Amygdala (tissue), 56 donors: ENCODE data around the gene SYT6.
A peak's percentile ranks its signal among the peaks of the same experiment; 100 is the strongest.

Source experiments
- DNase-seq, 56 donors: peaks; one replicate each; lab custom pipeline; 2025; lab: John Stamatoyannopoulos, UW

Gene SYT6, protein sequence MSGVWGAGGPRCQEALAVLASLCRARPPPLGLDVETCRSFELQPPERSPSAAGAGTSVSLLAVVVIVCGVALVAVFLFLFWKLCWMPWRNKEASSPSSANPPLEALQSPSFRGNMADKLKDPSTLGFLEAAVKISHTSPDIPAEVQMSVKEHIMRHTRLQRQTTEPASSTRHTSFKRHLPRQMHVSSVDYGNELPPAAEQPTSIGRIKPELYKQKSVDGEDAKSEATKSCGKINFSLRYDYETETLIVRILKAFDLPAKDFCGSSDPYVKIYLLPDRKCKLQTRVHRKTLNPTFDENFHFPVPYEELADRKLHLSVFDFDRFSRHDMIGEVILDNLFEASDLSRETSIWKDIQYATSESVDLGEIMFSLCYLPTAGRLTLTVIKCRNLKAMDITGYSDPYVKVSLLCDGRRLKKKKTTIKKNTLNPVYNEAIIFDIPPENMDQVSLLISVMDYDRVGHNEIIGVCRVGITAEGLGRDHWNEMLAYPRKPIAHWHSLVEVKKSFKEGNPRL

DNA sequence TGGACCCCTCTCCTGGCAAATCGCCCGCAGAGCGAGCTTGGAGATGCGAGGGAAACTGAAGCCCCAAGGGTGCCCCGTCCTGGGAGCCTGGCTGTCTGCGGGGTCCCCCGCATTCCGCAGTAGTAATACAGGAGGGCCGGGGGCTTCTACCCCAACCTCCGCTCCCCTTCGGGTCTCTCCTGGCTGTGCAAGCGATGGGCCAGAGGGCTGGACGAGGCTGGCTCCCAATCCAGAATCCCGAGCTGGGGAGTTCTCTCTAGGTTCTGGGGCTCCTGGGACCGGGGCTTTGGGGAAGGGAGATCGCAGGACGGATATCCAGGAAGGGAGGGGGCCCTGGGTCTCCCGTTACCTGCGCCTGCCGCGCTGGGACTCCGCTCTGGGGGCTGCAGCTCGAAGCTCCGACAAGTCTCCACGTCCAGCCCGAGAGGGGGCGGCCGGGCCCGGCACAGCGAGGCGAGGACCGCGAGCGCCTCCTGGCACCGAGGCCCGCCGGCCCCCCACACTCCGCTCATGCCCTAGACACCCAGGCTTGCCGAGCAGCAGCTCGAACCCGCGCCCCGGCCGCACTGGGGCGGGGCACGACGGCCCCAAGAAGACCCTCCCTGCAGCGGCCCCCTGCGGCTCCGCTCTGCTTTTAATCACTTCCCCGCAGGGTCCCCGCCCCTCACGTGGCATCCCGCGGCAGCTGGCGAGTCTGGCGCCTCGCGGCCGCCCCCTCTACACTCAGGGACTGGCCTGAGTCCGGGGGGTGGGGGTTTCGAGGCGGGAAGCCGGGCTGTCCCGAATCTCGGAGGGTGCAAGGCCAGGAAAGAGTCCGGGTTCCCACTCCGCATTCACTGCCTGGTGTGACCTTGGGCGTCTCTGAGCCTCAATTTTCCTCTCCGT, at the start of gene SYT6:
Gene SYT6 (minus strand): TSS at position 609 of the 885 bp plus-strand sequence. CDS start 97 bp downstream, at position 512.
- DNase-seq = peak in 4 of 56 donors; percentile 6 to 25 (median 19)

- no peak for DNase-seq
Observed at GRCh38 chr1:114201486-114201885, 47.8 kb upstream of the SYT6 start.

DNA sequence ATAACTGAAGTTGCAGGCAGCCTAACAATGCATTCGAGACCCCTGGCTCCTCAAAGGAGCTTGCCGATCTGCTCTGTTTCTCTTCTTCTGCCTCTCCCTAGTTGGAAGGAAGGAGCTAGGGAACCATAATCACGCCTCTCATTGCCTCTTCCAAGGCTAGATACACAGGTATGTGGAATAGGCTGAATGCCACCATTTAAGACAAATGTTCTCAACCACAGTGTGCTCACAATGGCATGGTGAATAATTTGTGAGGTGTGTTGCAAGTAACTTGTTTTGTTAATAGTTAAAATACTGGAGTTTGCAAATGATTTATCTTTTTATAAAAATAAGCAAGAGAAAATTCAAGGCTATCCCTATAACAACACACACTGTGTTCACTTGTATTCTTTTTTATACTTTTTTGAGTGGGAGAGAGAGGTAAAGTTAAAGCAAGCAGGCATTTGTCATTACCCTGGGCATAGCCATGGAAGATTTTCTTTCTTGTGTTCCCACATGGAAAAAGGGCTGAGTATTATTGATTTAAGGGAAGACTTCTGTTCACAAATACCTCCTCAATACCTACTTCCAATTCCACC, 45.4 kb upstream of the SYT6 start:
- DNase-seq = no peak

- DNase-seq = no peak
Observed at GRCh38 chr1:114196992-114197907, 43.6 kb upstream of the SYT6 start.

DNA sequence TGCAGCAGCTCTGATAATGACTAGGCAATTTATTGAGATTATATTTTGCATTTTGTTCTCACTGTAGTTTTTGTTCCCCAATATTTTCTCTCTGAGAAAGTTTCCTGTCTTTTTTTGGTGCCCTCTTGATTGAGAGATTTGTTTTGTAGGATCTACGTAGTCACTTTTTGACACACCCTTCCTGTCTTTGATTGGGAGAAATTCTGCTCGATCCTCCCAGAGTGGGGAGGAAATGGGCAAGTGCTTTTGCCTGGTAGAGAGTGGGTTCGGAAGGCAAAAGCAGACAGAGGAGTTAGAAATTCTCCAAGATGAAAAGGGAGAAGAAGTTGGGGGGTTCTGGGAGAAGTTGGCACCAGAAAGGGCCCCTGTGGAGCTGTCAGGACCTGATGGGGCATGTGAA, 42.1 kb upstream of the SYT6 start:
- no peak for DNase-seq

GRCh38 chr1:114192328-114192727, 38.7 kb upstream of the SYT6 start:
- no peak for DNase-seq

- no peak for DNase-seq
Observed at GRCh38 chr1:114189398-114189797, 35.7 kb upstream of the SYT6 start.

DNA sequence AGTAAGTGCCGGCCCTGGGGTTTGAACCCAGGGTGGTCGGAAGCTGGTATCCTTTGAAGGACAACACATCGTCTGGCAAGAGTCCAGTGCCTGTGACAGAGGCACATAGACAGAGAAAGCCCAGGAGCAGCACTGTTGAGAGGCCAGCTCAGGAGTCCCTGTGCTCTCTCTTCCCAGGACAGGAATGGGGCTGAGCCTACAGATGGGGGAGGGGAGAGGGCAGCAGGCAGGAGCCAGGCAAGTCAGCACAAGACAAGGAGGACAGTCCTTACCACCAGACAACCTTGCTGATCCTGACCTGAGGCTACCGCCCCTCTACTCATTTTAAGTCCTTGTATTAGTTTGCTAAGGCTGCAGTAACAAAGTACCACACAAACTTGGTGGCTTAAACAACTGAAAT, 27.7 kb upstream of the SYT6 start:
- DNase-seq = no peak

DNA sequence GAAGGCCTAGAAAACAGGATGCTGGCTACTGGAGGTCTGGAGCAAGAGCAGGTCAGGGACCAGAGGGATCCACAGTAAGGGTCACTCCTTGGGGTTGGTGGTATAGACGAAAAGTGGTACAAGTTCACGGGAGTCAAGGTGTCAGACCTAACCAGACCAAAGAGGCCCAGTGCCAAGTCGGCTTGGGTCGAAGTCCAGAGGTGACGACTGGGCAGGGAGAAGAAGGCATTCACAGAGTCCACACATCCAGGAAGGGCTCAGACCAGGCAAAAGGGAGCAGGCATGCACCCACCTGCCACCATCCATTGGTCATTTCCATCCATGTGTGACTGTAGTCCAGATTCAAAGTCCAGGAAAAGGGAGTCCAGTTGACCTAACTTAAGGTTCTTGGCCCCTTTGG, 27.1 kb upstream of the SYT6 start:
- no peak for DNase-seq

DNA sequence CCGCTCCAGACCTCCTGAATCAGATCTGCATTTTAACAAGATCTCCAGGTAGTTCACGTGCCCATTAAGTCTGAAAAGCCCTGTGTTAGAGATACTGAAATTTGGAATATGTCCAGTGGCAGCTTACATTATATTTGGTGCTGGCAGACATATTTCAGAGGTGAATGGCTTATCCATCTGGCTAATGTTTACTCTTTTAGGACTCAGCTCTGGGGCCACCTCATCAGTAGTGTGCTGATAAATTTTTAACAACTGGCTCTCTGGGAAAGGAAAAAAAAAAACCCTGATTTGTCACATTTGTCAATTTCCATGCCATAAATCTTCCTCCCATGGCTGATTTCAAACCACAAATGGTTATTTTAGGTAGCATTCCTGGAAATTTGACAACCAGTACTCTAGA, 25.3 kb upstream of the SYT6 start:
- no peak for DNase-seq

DNA sequence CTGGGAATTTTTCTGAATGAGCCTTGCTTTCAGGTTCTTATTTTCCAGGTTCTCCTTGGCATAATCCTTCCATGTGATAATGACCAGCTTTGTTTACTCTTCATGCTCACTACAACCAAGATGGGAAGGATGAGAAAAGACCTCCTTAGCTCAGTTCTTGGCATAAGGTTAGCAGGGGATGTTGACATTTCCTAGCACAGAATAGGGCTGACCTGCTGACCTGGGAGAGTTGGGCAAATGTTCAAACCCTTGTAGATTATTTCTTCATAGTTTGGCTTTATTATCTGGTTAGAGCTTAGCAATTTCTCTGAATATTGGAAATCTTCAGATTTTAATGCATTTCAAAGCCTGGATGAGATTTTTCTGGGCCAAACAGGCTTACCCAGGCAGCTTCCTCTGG, 23.6 kb upstream of the SYT6 start:
- no peak for DNase-seq

GRCh38 chr1:114176366-114176765, 22.7 kb upstream of the SYT6 start:
- no peak for DNase-seq

GRCh38 chr1:114173680-114174079, 20.0 kb upstream of the SYT6 start:
- DNase-seq = no peak

- DNase-seq = no peak
Observed at GRCh38 chr1:114169509-114169908, 15.8 kb upstream of the SYT6 start.

GRCh38 chr1:114167226-114167625, 13.6 kb upstream of the SYT6 start:
- DNase-seq = no peak

DNA sequence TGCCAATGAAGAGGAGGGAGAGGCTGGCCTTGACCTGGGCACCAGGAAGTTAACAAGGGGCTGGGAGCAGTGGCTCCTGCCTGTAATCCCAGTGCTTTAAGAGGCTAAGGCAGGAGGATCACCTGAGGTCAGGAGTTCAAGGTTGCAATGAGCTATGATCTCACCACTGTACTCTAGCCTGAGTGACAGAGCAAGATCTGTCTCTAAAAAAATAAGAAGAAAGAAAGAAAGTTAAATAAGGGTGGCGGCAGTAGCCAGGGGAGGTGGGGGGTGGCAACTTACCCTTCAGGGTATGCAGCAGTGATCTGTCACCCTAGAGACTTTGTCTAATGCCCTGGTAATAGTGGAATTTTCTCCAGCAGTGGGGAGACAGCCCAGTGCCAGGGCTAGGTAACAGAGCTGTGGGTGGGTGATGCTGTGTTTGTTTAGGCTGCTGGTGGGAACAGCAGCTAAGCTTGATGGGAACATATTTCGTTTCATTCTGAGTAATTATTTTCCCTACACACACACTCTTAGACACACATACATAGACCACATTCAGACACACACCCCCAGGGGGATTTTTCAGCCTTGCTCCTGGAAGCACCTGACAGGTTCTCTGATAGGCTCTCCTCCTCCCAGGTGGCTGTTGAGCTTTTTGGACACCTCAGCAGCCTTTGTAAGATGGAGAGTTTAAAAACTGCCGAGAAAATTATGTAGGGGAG, 11.3 kb upstream of the SYT6 start:
- DNase-seq = no peak

DNA sequence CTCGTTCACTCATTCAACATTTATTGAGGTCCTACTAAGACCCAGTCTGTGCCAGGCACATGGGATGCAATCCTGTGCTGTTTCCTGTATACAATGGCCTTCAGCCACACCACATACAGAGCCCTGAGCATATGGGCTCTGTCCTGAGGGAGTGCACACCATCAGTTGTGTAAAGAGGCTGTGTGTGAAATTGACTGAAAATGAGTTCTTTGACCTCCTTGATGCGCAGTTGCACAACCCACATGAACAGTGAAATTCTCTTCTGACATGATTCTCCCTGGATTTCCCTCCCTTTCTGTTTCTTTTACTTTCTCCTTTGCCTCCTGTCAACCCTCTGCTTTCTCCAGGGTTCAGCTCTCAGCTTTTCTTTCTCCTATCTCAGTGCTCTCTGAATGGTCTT, 6.3 kb upstream of the SYT6 start:
- no peak for DNase-seq

DNA sequence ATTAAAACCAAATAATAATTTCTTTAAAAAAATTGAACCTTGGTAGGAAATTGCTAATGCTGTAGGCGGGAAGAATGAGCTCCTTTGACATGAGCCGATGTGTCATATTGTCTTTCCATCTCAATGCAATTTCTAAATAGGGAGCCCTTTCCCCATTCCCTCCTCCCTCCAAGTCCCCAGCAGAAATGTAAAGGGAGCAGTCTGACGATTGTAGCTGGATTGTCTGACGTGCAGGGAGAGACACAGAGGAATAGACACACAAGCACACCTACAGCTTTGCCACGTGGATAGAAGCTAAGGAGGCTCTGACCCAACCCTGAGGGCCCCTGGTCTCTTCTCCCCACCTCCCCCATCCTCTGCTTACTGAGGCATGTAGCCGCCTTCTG, 3.6 kb upstream of the SYT6 start:
- no peak for DNase-seq

DNA sequence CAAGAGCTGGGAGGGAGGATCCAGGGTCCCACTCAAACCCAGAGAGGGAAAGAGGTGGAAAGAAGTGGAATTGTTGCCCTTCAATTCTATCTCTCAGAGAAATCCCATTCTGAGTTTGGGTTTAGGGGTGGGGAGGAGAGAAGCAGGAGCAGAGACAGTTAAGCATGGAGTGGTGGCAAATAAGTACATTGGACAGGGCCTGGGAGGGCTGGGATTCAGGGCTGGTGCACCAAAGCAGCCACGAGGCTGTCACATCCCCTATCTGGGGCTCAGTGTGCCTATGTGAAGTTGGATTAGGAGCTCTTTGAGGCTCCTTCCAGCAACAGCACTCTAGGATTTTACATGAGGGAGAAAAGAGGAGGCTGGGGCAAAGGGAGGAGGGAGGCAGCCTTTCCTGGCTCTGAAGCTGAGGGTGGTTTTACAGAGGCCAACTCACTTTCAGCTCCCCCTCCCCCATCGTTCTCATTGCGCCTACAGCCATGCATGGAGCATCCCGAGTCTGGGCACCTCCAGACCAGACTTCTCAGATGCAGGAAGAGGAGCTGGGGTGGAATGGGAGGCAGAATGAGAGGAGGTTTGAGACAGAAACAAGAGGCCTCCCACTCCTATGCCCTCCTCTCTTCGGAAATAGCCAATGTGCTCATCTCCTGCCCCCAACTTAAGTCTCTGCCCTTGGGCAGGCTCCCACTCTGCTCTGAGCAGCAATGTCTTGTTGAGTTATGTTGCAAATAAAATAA, 3.0 kb upstream of the SYT6 start:
- DNase-seq = no peak
